NK-92 treated with Interleukin-12 subunit alpha and Interleukin-12 subunit beta, amount 100 ng/mL, for 24 hours (cell line): ENCODE results near the gene BOD1L2.

Experiments
- DNase-seq: peaks from one replicate; lab custom pipeline; 2025; lab: John Stamatoyannopoulos, UW

BOD1L2 gene

DNA sequence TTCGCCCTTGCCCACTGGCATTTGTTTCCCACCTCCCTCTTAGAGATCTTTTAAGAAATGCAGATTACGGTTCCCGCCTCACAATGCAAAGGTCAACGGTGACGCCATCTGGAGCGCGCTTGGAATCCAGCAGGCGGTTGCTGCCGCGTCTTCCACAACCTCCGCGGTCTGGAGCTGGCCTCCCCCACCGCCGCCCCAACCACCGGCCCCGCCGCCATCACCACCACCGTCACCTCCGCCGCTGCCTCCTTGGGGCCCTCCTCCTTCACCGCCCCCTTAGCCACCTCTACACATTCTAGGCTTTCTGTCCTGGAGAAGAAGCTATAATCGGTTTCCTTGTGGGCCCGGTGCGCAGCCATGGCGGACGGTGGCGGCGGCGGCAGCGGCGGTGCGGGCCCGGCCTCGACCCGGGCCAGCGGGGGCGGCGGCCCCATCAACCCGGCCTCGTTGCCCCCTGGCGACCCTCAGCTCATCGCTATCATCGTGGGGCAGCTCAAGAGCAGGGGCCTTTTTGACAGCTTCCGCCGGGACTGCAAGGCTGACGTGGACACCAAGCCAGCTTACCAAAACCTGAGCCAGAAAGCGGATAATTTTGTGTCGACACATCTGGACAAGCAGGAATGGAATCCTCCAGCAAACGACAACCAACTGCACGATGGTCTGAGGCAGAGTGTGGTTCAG is at the start of gene BOD1L2:
TSS of gene BOD1L2 (plus strand) at position 132 of the 681 bp plus-strand sequence. CDS start at position 358, 226 bp downstream.
- DNase-seq, result no peak

GRCh38 chr18:57107140-57107832 is 39.6 kb upstream of the BOD1L2 start:
- no peak for DNase-seq

DNA sequence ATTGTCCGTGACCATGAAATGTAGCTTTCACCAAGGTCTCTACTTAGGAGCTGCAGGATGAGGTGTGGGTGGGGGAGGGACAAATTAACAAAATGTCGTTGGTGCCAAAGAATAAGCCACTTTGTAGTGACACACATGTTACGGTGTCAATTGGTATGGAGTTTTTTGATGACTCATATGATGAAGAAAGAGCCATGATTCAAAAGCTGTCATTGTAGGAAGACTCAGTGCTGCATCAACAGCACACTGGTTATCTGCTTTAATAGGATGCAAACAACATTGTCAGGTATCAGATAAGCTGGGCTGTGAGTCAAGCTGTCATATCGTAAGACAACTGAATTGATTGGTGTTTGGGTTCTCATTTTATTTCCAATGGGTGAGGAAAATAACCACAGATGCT is 36.6 kb upstream of the BOD1L2 start:
- no peak for DNase-seq

- no peak for DNase-seq
Observed at GRCh38 chr18:57113799-57114420, 33.0 kb upstream of the BOD1L2 start.

GRCh38 chr18:57116598-57117132 is 30.2 kb upstream of the BOD1L2 start:
- no peak for DNase-seq

GRCh38 chr18:57121542-57122112 is 25.3 kb upstream of the BOD1L2 start:
- DNase-seq, result no peak

DNA sequence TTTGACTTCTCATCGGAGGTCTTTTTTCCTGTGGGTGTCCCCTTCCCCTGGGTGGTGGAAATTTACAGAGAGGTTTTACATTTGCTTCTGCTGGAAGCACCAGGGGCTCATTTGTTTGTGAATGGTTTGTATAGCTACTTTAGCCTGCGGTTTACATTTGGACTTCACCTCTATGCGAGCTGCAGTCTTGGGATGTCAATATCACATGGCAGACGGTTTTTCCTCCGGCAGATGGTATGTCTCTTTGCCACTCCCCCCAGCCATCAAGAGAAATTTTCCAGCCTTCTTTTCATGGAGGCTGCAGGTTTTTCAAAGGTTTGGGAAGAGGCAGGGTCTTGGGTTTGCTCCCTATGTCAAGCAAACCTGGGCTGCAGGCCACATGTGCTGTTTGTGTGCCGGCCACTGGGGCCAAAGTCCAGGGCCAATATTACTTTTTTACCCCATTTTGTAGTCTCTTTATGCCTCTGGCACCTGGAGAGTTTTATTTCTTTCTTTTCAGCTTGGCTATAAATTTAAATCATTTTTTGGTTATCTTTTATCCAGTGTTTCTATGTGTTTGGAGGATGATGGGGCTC is 23.9 kb upstream of the BOD1L2 start:
- no peak for DNase-seq

DNA sequence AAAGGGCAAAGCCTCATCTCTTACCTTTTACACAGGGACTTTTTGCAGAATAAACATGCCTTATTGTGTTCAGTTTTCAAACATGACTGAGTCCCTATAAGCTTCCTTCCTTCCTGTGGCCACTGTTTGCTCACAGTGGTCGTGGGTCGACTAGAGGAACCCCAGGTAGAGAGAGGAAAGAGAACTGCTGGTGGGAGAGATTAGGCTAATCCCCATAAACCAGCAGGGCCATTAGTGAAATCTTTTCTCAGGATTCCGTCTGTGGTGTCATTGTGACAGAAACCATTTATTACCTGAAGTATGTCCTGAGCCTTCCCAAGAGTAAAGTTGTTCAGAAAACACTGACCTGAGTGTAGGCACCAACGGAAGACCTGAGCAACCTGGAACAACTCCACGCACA is 21.3 kb upstream of the BOD1L2 start:
- DNase-seq, result no peak

- no peak for DNase-seq
Observed at GRCh38 chr18:57128220-57128932, 18.5 kb upstream of the BOD1L2 start.

- DNase-seq, result no peak
Observed at GRCh38 chr18:57131101-57131500, 15.8 kb upstream of the BOD1L2 start.

GRCh38 chr18:57131782-57132181 is 15.1 kb upstream of the BOD1L2 start:
- no peak for DNase-seq

DNA sequence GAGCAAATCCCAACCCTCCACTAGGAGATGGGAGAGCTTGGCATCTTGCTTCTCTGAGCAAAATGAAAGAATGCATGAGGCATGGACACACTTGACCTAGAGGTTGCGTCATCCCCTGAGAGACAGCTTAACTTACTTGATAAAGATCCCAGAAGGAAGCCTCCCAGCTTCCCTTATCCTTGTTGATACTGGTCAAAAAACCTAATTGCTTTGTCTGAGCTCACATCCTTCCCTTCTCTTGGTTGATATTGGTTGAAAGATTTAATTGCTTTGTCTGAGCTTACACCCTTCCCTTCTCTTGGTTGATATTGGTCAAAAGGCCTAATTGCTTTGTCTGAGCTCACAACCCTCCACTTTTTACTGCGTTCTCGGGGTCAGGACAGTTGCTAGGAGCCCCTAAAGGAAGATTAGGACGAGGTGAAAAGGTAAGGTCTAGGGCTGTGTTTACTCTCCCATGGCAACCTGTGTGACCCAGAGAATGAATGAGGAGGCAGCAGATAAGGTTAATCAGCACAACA is 12.2 kb upstream of the BOD1L2 start:
- no peak for DNase-seq

GRCh38 chr18:57135699-57136098 is 11.2 kb upstream of the BOD1L2 start:
- DNase-seq, result no peak

GRCh38 chr18:57137847-57138246 is 9.0 kb upstream of the BOD1L2 start:
- DNase-seq, result no peak

- DNase-seq, result no peak
Observed at GRCh38 chr18:57141208-57142129, 5.4 kb upstream of the BOD1L2 start.

DNA sequence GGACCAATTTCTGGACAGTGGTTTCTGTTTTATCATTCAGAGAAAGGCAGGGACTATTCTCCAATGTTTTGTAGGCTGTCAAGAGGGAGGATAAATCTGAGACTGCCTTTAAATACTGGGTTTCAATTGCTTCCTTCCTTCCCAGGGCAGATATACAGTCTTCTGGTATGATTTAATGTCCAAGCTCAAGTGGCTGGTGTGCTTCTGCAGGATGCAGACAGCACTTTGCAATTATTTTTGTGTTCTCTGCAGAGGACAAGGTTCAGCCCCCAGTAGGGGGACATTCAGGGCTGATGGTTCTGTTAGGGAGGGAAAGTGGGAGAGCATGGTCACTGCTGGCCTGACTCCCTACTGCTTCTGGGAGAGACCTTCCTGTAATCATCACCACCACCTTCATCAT is 4.6 kb upstream of the BOD1L2 start:
- DNase-seq, result no peak

- DNase-seq, result no peak
Observed at GRCh38 chr18:57143265-57143664, 3.6 kb upstream of the BOD1L2 start.

- DNase-seq, result no peak
Observed at GRCh38 chr18:57148263-57148662, 1.4 kb downstream of the BOD1L2 start.

DNA sequence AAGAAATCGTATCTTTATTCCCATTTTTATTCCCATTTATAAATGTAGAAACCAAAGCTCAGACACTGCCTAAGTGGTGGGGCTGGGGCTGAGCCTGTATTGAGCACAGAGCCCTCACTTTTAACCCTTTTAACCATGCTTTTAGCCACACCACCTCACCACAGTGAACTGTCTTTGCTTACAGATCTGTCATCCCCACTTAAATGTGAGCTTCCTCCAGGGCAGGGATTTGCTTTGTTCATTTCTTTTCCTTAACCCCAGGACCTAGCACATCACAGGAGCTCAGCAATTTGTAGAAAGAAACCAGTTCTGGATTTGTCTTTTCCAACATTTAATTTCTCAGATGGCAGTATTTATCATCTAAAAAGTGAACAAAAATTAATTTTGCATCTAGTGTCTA is 2.2 kb downstream of the BOD1L2 start:
- no peak for DNase-seq

DNA sequence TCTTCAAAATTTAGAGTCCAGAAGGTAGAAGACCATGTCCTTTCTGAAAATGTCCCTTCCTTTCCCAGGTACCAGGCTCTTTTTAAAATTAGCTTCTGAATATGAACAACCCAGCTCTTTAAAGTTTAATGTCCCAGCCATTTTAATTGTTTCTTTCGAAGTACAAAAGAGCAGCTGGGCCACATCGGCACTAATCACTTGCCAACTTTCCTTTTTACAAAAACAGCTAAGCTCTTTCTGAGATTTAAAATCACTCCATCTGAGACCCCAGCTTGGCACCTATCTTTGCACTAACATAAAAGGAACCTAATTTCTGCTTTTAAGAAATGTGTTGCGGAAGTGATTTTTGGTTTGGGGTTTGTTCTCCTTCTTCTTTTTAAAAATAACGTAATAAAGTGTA is 2.6 kb downstream of the BOD1L2 start:
- no peak for DNase-seq
